GM18517 (cell line): ENCODE data around the gene SOST.

Experiments used
- ATAC-seq: cut with Tn5 transposase; IDR thresholded peaks from one replicate; pipeline ENCODE4 v1.9.1; 2021; ENCODE audit warnings: mild to moderate bottlenecking, moderate library complexity; ENCODE audit not compliant: unreplicated experiment

SOST gene

GRCh38 chr17:43774304-43775250 is 16.0 kb upstream of the SOST start:
- no peak for ATAC-seq

GRCh38 chr17:43772877-43773648 is 14.5 kb upstream of the SOST start:
- no peak for ATAC-seq

- no peak for ATAC-seq
Measured at GRCh38 chr17:43771463-43771862, 12.9 kb upstream of the SOST start.

GRCh38 chr17:43770957-43771356 is 12.4 kb upstream of the SOST start:
- ATAC-seq = no peak

GRCh38 chr17:43769859-43770258 is 11.3 kb upstream of the SOST start:
- ATAC-seq = no peak

- no peak for ATAC-seq
Measured at GRCh38 chr17:43769426-43769825, 10.8 kb upstream of the SOST start.

- no peak for ATAC-seq
Measured at GRCh38 chr17:43768943-43769342, 10.4 kb upstream of the SOST start.

GRCh38 chr17:43768382-43768781 is 9.8 kb upstream of the SOST start:
- ATAC-seq = no peak

- ATAC-seq = no peak
Measured at GRCh38 chr17:43767713-43768059, 9.1 kb upstream of the SOST start.

- ATAC-seq = no peak
Measured at GRCh38 chr17:43767053-43767712, 8.6 kb upstream of the SOST start.

- no peak for ATAC-seq
Measured at GRCh38 chr17:43766413-43767052, 7.9 kb upstream of the SOST start.

GRCh38 chr17:43760254-43760852 is 1.8 kb upstream of the SOST start:
- no peak for ATAC-seq

GRCh38 chr17:43759836-43760235 is 1.2 kb upstream of the SOST start:
- no peak for ATAC-seq

GRCh38 chr17:43758086-43758485 is 505 bp downstream of the SOST start:
- ATAC-seq = no peak

GRCh38 chr17:43757171-43757660 is 1.4 kb downstream of the SOST start:
- no peak for ATAC-seq

GRCh38 chr17:43756201-43756600 is 2.4 kb downstream of the SOST start:
- ATAC-seq = no peak

- no peak for ATAC-seq
Measured at GRCh38 chr17:43755389-43755875, 3.2 kb downstream of the SOST start.

GRCh38 chr17:43754947-43755346 is 3.6 kb downstream of the SOST start:
- no peak for ATAC-seq

- ATAC-seq = no peak
Measured at GRCh38 chr17:43753493-43754129, 5.0 kb downstream of the SOST start.

- ATAC-seq = no peak
Measured at GRCh38 chr17:43750153-43750552, 8.4 kb downstream of the SOST start.
